Activated CD4-positive, alpha-beta T cell treated with anti-CD3 and anti-CD28 coated beads, Interleukin-2, amount 10 ng/mL, durations not matched to agents 24 days and 14 days (primary cell): Measurements from ENCODE around the gene CREB5. TPM values are rescaled to one million over a fixed set of nuclear protein-coding genes. Genes with fewer than 3 reads are reported as not detected.
"Not testable (repeated sequence)": the region's sequence is repeated elsewhere in the genome, so short reads cannot be mapped to it uniquely, and the experiment has no call there.

Experiments
- DNase-seq: peaks from one replicate; pipeline ENCODE4 v3.0.0; 2022
- H3K27ac Mint-ChIP-seq: one replicate; pipeline ENCODE4 v1.8.0; 2022; ENCODE audit warnings: mild to moderate bottlenecking, mixed read lengths
- H3K27me3 Mint-ChIP-seq: one replicate; pipeline ENCODE4 v1.8.0; 2022; ENCODE audit warnings: mixed read lengths
- H3K36me3 Mint-ChIP-seq: one replicate; pipeline ENCODE4 v1.8.0; 2022; ENCODE audit warnings: low read depth, mild to moderate bottlenecking, mixed read lengths
- H3K4me1 Mint-ChIP-seq: one replicate; pipeline ENCODE4 v1.8.0; 2021; ENCODE audit warnings: mixed read lengths
- H3K4me3 Mint-ChIP-seq: one replicate; pipeline ENCODE4 v1.8.0; 2022; ENCODE audit warnings: mild to moderate bottlenecking, moderate library complexity, mixed read lengths
- H3K9me3 Mint-ChIP-seq: one replicate; pipeline ENCODE4 v1.8.0; 2021; ENCODE audit warnings: mixed read lengths
- intact Hi-C: fragments of 100-400 bp; cut with micrococcal nuclease; formaldehyde crosslinking; loops from one replicate; pipeline ENCODE4 v1.15.1; 2023
- total RNA-seq: library from RNA; stranded (reverse); gene quantifications from 2 replicates; pipeline ENCODE4 v1.2.3, GENCODE V29; 2022

The CREB5 gene
- total RNA-seq, 1 donor from 2014 or later, result not detected

DNA sequence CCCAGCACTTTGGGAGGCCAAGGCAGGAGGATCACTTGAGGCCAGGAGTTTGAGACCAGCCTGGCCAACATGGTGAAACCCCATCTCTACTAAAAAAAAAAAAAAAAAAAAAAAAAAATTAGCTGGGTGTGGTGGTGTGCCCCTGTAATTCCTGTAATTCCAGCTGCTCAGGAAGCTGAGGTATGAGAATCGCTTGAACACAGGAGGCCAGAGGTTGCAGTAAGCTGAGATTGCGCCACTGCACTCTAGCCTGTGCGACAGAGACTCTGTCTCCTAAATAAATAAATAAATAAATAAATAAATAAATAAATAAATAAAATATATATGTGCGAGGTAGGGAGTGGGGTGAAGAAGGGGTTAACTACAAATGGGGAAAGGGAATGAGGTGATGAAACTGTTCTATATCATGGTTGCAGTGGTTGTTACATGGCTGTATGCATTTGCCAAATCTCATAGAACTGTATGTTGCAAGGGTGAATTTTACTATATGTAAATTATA is 199.1 kb downstream of the CREB5 start:
- intact Hi-C loops, result not testable (repeated sequence)

GRCh38 chr7:28613262-28613661 is 200.9 kb downstream of the CREB5 start:
- Mint-ChIP-seq H3K27me3 (peaks cover 1% of the 10 kb centered on the region), H3K4me1 (no peaks in the 10 kb centered on the region)
- intact Hi-C loops, result no loop called here

More for the DNA sequence above, 199.1 kb downstream of the CREB5 start:
- not testable (repeated sequence) for H3K27ac Mint-ChIP-seq, H3K9me3 Mint-ChIP-seq, H3K36me3 Mint-ChIP-seq, H3K4me3 Mint-ChIP-seq, H3K4me1 Mint-ChIP-seq, H3K27me3 Mint-ChIP-seq, DNase-seq

GRCh38 chr7:28615091-28615490 is 202.8 kb downstream of the CREB5 start:
- DNase-seq, result no peak
- Mint-ChIP-seq H3K4me1 (no peaks in the 10 kb centered on the region), H3K36me3 (no peaks in the 10 kb centered on the region), H3K4me3 (no peak overlapping the region), H3K9me3 (no peaks in the 10 kb centered on the region), H3K27ac (no peak overlapping the region), H3K27me3 (no peaks in the 10 kb centered on the region)
- intact Hi-C loops, result no loop called here

More at GRCh38 chr7:28613262-28613661, 200.9 kb downstream of the CREB5 start:
- H3K4me3 Mint-ChIP-seq, result no peak overlapping the region
- no peaks in the 10 kb centered on the region for H3K36me3 Mint-ChIP-seq
- no peak for DNase-seq
- no peaks in the 10 kb centered on the region for H3K9me3 Mint-ChIP-seq
- H3K27ac Mint-ChIP-seq, result no peak overlapping the region

GRCh38 chr7:28617308-28617880 is 205.1 kb downstream of the CREB5 start:
- Mint-ChIP-seq H3K9me3 (no peaks in the 10 kb centered on the region), H3K27me3 (no peaks in the 10 kb centered on the region)
- DNase-seq, result no peak

DNA sequence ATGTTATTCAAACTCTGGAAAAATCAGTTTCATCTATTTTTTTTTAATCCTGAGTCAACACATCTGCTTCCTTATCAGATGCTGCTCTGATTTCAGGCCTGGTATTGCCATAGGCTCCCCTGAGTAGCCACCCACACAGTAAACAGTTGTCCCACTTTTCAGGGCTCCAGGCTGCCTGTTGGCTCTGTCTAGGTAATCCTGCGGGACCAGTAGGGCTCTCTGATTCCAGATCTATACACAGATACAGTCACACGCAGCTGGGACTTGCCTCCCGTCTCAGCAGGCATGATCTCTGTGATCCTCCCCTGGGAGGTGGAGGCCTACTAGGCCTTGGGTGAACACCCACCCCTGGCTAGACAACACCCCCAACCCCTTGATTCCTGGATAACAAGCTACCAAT is 206.1 kb downstream of the CREB5 start:
- no peak overlapping the region for H3K27ac Mint-ChIP-seq
- H3K36me3 Mint-ChIP-seq, result no peaks in the 10 kb centered on the region
- H3K4me1 Mint-ChIP-seq, result no peaks in the 10 kb centered on the region
- no peaks in the 10 kb centered on the region for H3K9me3 Mint-ChIP-seq
- no peak overlapping the region for H3K4me3 Mint-ChIP-seq
- no peak for DNase-seq
- H3K27me3 Mint-ChIP-seq, result no peaks in the 10 kb centered on the region
- intact Hi-C loops, result no loop called here

More at GRCh38 chr7:28617308-28617880, 205.1 kb downstream of the CREB5 start:
- H3K27ac Mint-ChIP-seq, result no peak overlapping the region
- H3K4me1 Mint-ChIP-seq, result no peaks in the 10 kb centered on the region
- H3K36me3 Mint-ChIP-seq, result no peaks in the 10 kb centered on the region
- intact Hi-C loops, result no loop called here
- H3K4me3 Mint-ChIP-seq, result no peak overlapping the region

DNA sequence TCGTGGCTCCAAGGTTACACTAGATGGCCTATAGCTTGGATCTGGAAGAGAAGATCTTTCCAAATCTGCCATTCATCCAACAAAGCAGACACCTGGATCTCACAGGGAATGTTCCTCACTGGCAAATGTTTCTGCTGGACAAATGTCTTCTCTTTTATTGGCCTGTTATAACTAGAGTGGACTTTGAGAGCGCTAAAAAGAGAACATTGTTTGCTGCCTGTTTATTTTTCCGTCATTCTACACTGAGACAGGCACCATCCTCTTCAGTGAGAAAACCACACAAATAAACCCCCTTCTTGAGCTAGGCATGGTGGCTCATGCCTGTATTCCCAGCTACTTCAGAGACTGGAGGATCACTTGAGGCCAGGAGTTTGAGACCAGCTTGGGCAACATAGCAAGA is 206.9 kb downstream of the CREB5 start:
- Mint-ChIP-seq H3K27ac (no peak overlapping the region), H3K27me3 (no peaks in the 10 kb centered on the region), H3K4me3 (no peak overlapping the region), H3K9me3 (no peaks in the 10 kb centered on the region), H3K4me1 (no peaks in the 10 kb centered on the region), H3K36me3 (no peaks in the 10 kb centered on the region)
- DNase-seq, result no peak
- intact Hi-C loops, result no loop called here

DNA sequence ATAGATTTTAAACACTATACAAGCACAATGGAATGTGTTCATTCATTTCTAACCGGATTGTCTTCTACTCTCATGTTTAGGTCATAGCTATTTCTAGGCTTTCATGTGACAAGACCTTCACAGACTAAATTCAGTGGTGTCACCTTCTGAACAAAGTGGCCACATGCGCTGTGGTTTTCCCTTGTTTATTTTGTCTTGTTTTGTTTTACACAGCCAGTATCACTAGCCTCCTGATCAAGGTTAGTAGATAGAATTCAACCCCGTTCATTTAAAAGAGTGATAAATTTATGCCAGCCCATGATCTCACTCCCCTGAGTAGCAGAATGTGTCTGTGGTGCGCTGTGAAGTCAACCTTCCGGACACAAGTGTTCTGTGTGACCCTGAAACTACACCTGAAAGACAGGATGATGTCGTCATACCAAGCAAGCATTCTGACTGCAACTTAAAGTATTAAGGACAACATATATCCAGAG is 209.1 kb downstream of the CREB5 start:
- Mint-ChIP-seq H3K27me3 (no peaks in the 10 kb centered on the region), H3K27ac (no peak overlapping the region), H3K4me1 (no peaks in the 10 kb centered on the region), H3K4me3 (no peak overlapping the region), H3K9me3 (no peaks in the 10 kb centered on the region), H3K36me3 (no peaks in the 10 kb centered on the region)
- no peak for DNase-seq
- intact Hi-C loops, result no loop called here

- Mint-ChIP-seq H3K4me3 (no peak overlapping the region), H3K27me3 (no peaks in the 10 kb centered on the region), H3K36me3 (no peaks in the 10 kb centered on the region), H3K4me1 (no peaks in the 10 kb centered on the region), H3K27ac (no peak overlapping the region), H3K9me3 (no peaks in the 10 kb centered on the region)
- intact Hi-C loops, result no loop called here
- no peak for DNase-seq
Measured at GRCh38 chr7:28623105-28623730, 210.9 kb downstream of the CREB5 start.

GRCh38 chr7:28623863-28624262 is 211.5 kb downstream of the CREB5 start:
- Mint-ChIP-seq H3K27me3 (no peaks in the 10 kb centered on the region), H3K27ac (no peak overlapping the region), H3K9me3 (no peaks in the 10 kb centered on the region), H3K4me3 (no peak overlapping the region), H3K4me1 (no peaks in the 10 kb centered on the region), H3K36me3 (no peaks in the 10 kb centered on the region)
- no peak for DNase-seq
- intact Hi-C loops, result no loop called here

DNA sequence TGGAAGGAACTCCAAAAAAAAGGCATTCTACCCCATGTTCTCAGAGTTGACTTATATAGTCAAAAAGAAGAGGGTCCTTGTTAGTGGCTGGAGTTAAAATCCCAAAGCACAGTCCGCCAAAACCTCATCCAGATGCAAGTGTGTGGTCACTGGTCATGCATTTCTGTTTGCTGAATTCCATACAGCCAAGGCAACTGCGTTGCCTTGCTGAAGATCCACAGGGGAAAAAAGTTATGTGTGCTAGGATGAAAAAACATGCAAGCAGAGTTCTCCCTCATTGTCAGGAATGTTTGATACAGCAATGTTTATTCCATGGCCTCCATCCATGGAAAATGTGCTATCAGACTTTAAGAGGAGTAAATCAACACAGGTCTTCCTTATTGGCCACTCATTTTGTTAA is 213.1 kb downstream of the CREB5 start:
- H3K9me3 Mint-ChIP-seq, result no peaks in the 10 kb centered on the region
- H3K27me3 Mint-ChIP-seq, result no peaks in the 10 kb centered on the region
- no peak overlapping the region for H3K27ac Mint-ChIP-seq
- intact Hi-C loops, result no loop called here
- no peaks in the 10 kb centered on the region for H3K36me3 Mint-ChIP-seq
- no peak for DNase-seq
- no peaks in the 10 kb centered on the region for H3K4me1 Mint-ChIP-seq
- no peak overlapping the region for H3K4me3 Mint-ChIP-seq

DNA sequence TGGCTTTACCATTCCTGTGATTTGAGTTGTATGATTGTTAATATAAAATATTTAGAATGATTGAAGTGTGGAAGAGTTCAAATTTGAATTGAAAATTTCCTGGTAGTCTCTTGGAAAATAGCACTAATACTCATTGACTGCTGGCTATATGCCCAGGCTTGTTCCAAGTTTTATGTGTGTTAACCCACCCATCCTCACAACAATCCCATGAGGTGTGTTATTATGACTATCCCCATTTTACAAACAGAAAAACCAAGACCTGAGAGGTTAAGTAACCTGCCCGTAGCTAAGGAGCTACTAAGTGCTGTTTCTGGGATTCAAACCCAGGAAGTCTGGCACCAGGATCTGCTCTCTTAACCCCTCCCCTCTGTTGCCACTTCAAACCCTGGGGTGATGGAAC is 213.9 kb downstream of the CREB5 start:
- intact Hi-C loops, result loop anchor here (2.0 kb wide), 1 partner anchor 237 kb away; no protein-coding TSS in a partner anchor

GRCh38 chr7:28626624-28627262 is 214.4 kb downstream of the CREB5 start:
- Mint-ChIP-seq H3K36me3 (no peaks in the 10 kb centered on the region), H3K27me3 (no peaks in the 10 kb centered on the region), H3K27ac (no peak overlapping the region), H3K9me3 (no peaks in the 10 kb centered on the region), H3K4me1 (no peaks in the 10 kb centered on the region), H3K4me3 (no peak overlapping the region)
- intact Hi-C loops, result loop anchor here (2.0 kb wide), 1 partner anchor 238 kb away; no protein-coding TSS in a partner anchor
- peak; percentile 61 for DNase-seq

More for the DNA sequence above, 213.9 kb downstream of the CREB5 start:
- no peak for DNase-seq
- Mint-ChIP-seq H3K4me3 (no peak overlapping the region), H3K9me3 (no peaks in the 10 kb centered on the region), H3K4me1 (no peaks in the 10 kb centered on the region), H3K27ac (no peak overlapping the region), H3K36me3 (no peaks in the 10 kb centered on the region), H3K27me3 (no peaks in the 10 kb centered on the region)

DNA sequence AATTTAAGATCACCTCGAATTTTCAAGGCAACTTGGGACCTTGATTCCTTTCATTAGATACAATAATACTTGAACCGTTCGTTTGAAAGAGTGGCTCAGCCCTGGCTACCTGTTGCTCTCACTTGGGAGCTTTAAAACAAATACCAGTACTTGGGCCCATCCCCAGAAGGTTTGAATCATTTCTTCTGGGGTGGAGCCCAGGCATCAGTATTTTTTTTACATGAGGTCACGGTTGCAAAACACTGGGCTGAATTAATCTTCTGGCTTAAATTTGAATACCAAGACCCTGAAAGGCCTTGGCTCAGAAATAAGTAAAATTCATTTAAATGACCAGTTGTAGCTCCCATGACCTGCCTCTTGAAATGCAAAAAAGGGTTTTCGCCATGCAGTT is 214.9 kb downstream of the CREB5 start:
- intact Hi-C loops, result loop anchor here (2.0 kb wide), 1 partner anchor 238 kb away; no protein-coding TSS in a partner anchor
- H3K27me3 Mint-ChIP-seq, result no peaks in the 10 kb centered on the region

GRCh38 chr7:28627896-28628295 is 215.6 kb downstream of the CREB5 start:
- H3K27me3 Mint-ChIP-seq, result peaks cover 2% of the 10 kb centered on the region
- intact Hi-C loops, result loop anchor here (2.0 kb wide), 1 partner anchor 239 kb away; no protein-coding TSS in a partner anchor
- H3K36me3 Mint-ChIP-seq, result no peaks in the 10 kb centered on the region
- no peak overlapping the region for H3K4me3 Mint-ChIP-seq
- no peaks in the 10 kb centered on the region for H3K4me1 Mint-ChIP-seq
- no peak for DNase-seq
- no peaks in the 10 kb centered on the region for H3K9me3 Mint-ChIP-seq
- H3K27ac Mint-ChIP-seq, result no peak overlapping the region

More for the DNA sequence above, 214.9 kb downstream of the CREB5 start:
- Mint-ChIP-seq H3K4me1 (no peaks in the 10 kb centered on the region), H3K27ac (no peak overlapping the region), H3K4me3 (no peak overlapping the region), H3K36me3 (no peaks in the 10 kb centered on the region), H3K9me3 (no peaks in the 10 kb centered on the region)
- DNase-seq, result no peak
